GM19455 (cell line): ENCODE data around the gene PTPRE.

Experiments used
- ATAC-seq: cut with Tn5 transposase; IDR thresholded peaks from one replicate; pipeline ENCODE4 v1.9.1; 2021; ENCODE audit not compliant: unreplicated experiment

The PTPRE gene

GRCh38 chr10:128056303-128057050, 149.6 kb downstream of the PTPRE start:
- no peak for ATAC-seq

GRCh38 chr10:128058106-128058749, 151.3 kb downstream of the PTPRE start:
- no peak for ATAC-seq

GRCh38 chr10:128058750-128059134, 151.8 kb downstream of the PTPRE start:
- no peak for ATAC-seq

DNA sequence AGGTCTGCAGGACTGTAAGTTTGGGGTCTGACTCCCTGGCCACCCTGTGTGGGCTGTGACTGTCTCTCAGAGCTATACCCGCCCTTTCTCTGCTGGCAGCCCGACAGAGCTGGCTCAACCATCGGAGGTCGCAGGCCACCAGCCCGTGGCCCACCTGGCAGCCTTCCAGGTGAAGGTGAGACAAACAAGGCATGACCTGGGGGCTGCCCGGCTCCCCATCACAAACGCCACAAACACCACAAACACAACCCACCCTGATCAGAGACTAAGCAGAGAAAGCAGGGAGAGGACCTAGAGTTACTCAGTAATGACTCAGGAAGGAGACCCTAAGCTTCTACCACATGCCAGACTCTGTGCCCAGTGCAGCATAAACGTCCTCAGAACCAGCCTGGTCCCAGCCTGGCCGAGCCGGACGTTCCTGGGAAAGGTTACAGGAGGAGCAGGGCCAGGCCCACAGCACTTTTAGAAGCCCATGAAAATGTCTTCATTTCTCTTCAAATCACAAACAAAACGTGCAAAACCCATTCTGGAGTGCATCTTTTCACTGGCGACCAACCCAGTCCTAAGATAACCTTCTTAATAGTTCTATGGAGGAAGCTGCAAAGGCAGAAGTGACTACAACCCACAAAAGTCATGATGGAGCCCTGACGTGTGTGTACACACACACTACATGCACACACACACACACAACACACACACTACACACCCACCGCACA, 152.5 kb downstream of the PTPRE start:
- no peak for ATAC-seq

- no peak for ATAC-seq
Measured at GRCh38 chr10:128059982-128060293, 153.0 kb downstream of the PTPRE start.

GRCh38 chr10:128060341-128061250, 153.7 kb downstream of the PTPRE start:
- no peak for ATAC-seq

DNA sequence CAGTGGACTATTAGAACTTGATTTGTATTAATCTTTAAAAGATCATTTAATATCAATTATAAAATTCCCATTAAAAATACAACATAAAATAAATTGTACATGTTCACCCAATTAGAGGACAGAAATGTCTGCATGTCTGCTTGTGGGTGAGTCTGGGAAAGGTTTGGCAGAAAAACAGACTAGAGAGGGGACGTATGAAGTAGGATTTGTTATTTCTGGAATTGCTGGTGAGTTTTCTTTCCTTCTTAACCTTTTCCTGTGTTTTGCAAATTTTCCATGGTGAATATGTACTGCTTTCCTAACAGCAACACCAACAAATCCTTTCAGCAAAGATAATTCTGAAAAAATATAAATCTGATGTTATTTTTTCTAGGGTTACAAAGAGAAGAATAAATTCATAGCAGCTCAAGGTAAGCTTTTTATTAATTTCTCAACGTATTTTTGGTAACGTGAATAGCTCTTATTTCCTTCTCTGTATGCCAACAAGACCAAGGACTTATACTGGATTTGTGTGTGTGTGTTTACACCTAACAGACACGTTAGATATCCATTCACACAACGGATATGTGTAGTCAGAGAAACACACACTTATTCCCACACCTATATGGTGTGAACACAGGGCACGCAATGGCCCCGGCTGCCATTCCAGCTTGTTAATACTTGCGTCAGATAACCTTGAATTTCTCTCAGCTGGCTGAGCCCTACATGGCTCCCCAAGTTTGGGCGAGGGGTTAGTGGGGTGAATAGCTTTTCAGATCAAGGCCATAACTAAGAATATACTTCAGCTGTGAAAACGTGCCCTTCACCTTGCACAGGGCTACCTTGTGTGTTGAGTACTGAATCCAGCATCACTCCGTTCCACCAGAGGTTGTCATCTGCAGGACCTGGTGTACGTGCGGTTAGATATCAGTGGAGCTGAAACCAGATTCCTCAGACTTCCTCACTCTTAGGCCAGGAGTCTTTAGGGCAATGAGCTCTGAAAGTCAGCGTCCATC, 154.7 kb downstream of the PTPRE start:
- no peak for ATAC-seq

- ATAC-seq, result peak; percentile 2
Measured at GRCh38 chr10:128062331-128062880, 155.5 kb downstream of the PTPRE start.

GRCh38 chr10:128062881-128063563, 156.1 kb downstream of the PTPRE start:
- peak; percentile 57 for ATAC-seq

GRCh38 chr10:128063736-128064107, 156.8 kb downstream of the PTPRE start:
- ATAC-seq, result peak; percentile 24

DNA sequence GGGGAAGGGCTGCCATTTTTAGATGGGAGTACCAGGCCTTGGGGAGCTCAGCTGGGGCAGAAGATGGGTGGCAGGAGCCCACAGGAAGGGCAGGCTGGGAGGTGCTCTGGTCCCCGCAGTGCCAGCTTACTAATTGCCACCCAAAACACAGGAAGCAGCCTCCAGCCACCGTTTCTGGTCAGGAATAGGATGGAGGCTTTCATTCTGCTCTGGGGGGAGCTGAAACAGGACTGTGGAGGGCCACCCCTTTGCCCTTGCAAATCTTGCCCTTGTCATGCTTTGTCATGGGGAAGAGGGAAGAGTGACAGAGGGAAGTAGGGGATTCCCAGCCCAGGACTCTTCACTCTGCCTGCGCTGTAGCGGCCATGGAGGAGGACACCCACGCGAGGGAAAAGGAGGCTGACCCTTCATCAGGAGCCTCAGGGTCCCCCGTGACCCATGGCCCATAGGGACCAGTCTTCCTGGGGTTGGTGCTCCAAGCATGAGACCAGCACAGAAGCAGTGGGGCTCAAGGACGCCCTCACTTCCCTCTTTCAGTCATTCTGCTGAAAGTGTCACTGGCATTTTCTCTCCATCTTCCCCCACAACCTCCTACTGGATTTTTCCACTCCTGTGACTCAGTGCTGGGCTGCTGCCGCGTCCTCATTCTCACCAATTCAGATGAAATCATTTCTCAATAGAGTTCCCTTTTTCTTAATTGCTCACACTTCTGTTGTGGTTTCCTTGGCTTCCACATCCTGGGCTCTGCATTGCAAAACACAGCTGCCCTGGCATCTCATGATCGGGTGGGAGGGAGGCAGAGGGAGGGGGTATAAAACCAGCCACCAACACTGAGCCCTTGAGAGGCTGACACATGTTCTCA, 157.4 kb downstream of the PTPRE start:
- ATAC-seq, result peak; percentile 33

GRCh38 chr10:128064970-128065580, 158.2 kb downstream of the PTPRE start:
- ATAC-seq, result peak; percentile 19

- ATAC-seq, result no peak
Measured at GRCh38 chr10:128065881-128066534, 159.1 kb downstream of the PTPRE start.

DNA sequence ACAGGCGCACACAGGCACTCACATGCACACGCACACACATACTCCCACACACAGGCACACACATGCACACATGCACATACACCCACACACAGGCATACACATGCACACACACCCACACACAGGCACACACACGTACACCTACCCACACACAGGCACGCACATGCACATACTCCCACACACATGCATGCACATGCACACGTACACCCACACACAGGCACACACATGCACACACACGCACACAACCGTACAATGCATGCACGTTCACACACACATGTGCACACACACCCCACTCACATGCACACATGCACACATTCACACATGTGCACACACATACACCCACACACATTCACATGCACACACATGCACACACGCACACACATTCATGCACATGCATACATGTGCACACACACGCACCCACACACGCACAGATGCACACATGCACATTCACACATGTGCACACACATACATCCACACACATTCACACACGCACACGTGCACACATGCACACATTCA, 160.0 kb downstream of the PTPRE start:
- ATAC-seq, result no peak

DNA sequence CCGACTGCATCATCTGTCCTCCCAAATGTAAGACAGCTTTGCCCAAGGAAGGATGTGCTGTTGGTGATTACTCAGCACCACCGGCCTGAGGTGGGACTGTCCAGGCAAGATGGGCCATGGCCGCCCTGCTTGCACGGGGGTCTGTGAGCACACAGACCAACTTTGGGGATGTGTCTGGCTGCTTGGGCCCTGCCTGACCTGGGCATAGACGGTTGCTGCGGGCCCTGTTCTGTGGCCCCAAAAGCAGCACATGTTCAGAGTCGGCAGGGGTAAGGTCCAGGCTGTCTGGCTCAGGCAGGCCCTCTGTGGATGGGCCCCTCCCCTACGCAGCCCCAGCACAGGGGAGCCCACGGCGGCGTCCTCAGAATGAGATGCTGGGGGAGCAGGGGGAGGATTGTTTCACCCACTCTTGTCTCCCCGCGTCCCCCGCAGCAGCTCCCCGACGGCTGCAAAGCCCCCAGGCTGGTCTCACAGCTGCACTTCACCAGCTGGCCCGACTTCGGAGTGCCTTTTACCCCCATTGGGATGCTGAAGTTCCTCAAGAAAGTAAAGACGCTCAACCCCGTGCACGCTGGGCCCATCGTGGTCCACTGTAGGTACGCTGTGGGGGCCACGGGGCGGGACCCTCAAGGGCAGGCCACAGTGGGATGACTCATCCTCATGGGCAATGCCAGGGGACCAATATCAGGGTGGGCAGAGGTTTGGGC, 160.9 kb downstream of the PTPRE start:
- no peak for ATAC-seq
